ENCODE results near the gene GRWD1. TPM values are rescaled to one million over a fixed set of nuclear protein-coding genes. Genes with fewer than 3 reads are reported as not detected.

GRWD1 gene
- polyA plus RNA-seq, 2 of the 4 experiments (the other 2 are of a cell fraction), result 48.1 to 87.0 TPM

GRCh38 chr19:48491793-48492123 lies 46.0 kb downstream of the GRWD1 start:
- no peak for DNase-seq (ENCODE audit: low read depth in 1 of 2, low spot score in 1 of 2)
- peak overlapping the region; percentile 65; the same call in 2 of the 3 replicates for H3K4me2 ChIP-seq
- 86% methylated on average over 10 of the region's 10 CpGs for WGBS (ENCODE audit: missing lambda C conversion rate)
- ChIA-PET CTCF (interaction anchor here (5.3 to 9.5 kb wide), 3 partner anchors 15 to 117 kb away, joined by 24 to 268 read pairs (median 145); no protein-coding TSS in a partner anchor), POLR2A (interaction anchor here (2.6 kb wide), 2 partner anchors 92 to 127 kb away, joined by 15 to 18 read pairs; partner anchors contain the start of genes RPL18 and SPHK2)
- no peak overlapping the region for H3K4me3 ChIP-seq
- peak overlapping the region in 1 of 2 experiments; percentile 94; a peak in 3 of 6 replicates for H3K27ac ChIP-seq
- ATAC-seq, result no peak
- TF ChIP-seq RFX5 (IDR thresholded peaks at IDR 0.05) (no peak), KDM5A (IDR thresholded peaks at IDR 0.05) (no peak), MAX (IDR thresholded peaks at IDR 0.05) (no peak), NR3C1 (IDR thresholded peaks at IDR 0.05) (no peak), ZSCAN20 (CRISPR knock-in tag; IDR thresholded peaks at IDR 0.05) (no peak), NPAS2 (CRISPR knock-in tag; IDR thresholded peaks at IDR 0.05; ENCODE audit: borderline replicate concordance) (no peak)
- TF ChIP-seq, protein P1, sequence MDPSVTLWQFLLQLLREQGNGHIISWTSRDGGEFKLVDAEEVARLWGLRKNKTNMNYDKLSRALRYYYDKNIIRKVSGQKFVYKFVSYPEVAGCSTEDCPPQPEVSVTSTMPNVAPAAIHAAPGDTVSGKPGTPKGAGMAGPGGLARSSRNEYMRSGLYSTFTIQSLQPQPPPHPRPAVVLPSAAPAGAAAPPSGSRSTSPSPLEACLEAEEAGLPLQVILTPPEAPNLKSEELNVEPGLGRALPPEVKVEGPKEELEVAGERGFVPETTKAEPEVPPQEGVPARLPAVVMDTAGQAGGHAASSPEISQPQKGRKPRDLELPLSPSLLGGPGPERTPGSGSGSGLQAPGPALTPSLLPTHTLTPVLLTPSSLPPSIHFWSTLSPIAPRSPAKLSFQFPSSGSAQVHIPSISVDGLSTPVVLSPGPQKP (IDR thresholded peaks at IDR 0.05; ENCODE audit: low read depth, low read length), result no peak
- TF ChIP-seq, protein P2, sequence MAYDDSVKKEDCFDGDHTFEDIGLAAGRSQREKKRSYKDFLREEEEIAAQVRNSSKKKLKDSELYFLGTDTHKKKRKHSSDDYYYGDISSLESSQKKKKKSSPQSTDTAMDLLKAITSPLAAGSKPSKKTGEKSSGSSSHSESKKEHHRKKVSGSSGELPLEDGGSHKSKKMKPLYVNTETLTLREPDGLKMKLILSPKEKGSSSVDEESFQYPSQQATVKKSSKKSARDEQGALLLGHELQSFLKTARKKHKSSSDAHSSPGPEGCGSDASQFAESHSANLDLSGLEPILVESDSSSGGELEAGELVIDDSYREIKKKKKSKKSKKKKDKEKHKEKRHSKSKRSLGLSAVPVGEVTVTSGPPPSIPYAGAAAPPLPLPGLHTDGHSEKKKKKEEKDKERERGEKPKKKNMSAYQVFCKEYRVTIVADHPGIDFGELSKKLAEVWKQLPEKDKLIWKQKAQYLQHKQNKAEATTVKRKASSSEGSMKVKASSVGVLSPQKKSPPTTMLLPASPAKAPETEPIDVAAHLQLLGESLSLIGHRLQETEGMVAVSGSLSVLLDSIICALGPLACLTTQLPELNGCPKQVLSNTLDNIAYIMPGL (CRISPR knock-in tag; IDR thresholded peaks at IDR 0.05; ENCODE audit: borderline replicate concordance), result no peak
- no peaks in the 10 kb centered on the region for H3K9me3 ChIP-seq
- peaks cover 62% of the 10 kb centered on the region for H3K4me1 ChIP-seq
- FAIRE-seq, result no peak

- Histone ChIP-seq H3K27ac (peak overlapping the region; percentile 86 to 94), H3K4me2 (peak overlapping the region; percentile 74), H3K9me3 (no peaks in the 10 kb centered on the region), H3K4me1 (peaks cover 50% of the 10 kb centered on the region), H3K4me3 (peak overlapping the region; percentile 65)
- TF ChIP-seq, protein P3, sequence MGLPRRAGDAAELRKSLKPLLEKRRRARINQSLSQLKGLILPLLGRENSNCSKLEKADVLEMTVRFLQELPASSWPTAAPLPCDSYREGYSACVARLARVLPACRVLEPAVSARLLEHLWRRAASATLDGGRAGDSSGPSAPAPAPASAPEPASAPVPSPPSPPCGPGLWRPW (IDR thresholded peaks at IDR 0.05), result no peak
- TF ChIP-seq, protein P4, sequence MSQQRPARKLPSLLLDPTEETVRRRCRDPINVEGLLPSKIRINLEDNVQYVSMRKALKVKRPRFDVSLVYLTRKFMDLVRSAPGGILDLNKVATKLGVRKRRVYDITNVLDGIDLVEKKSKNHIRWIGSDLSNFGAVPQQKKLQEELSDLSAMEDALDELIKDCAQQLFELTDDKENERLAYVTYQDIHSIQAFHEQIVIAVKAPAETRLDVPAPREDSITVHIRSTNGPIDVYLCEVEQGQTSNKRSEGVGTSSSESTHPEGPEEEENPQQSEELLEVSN (IDR thresholded peaks at IDR 0.05; ENCODE audit: borderline replicate concordance, low read depth), result peak; percentile 83
- no peak for TF ChIP-seq RARB (CRISPR knock-in tag; IDR thresholded peaks at IDR 0.05)
- TF ChIP-seq ZFP36 (IDR thresholded peaks at IDR 0.05; ENCODE audit: borderline replicate concordance, partially characterized antibody), result no peak
- no peak for TF ChIP-seq CTCF (IDR thresholded peaks at IDR 0.05)
- no peak for TF ChIP-seq RFX5 (IDR thresholded peaks at IDR 0.05)
- TF ChIP-seq KDM5A (IDR thresholded peaks at IDR 0.05), result no peak
- TF ChIP-seq POLR2A (IDR thresholded peaks at IDR 0.05; ENCODE audit: low read length), result peak; percentile 89
- TF ChIP-seq, protein P1 (IDR thresholded peaks at IDR 0.05; ENCODE audit: low read depth, low read length), result no peak
- TF ChIP-seq JUN (IDR thresholded peaks at IDR 0.05), result no peak; a peak in 1 of 5 replicates
- TF ChIP-seq MAX (IDR thresholded peaks at IDR 0.05), result peak; percentile 62; the same call in 1 of the 2 replicates
- TF ChIP-seq FOSL2 (IDR thresholded peaks at IDR 0.05), result no peak
- TF ChIP-seq FOSL2 (CRISPR knock-in tag; IDR thresholded peaks at IDR 0.05), result no peak
- no peak for TF ChIP-seq HDAC2 (IDR thresholded peaks at IDR 0.05)
- TF ChIP-seq, protein P2 (CRISPR knock-in tag; IDR thresholded peaks at IDR 0.05; ENCODE audit: borderline replicate concordance), result no peak
- peak; percentile 95 to 100 for DNase-seq (ENCODE audit: low read depth in 1 of 2, low spot score in 1 of 2)
- WGBS (ENCODE audit: missing lambda C conversion rate), result 1% methylated on average over 28 of the region's 47 CpGs
- FAIRE-seq, result no peak
- peak; percentile 67 to 85 for ATAC-seq
- POLR2A ChIA-PET, result interaction anchor here (0.6 to 2.6 kb wide), 22 partner anchors 9 to 172 kb away, joined by 3 to 18 read pairs (median 4); partner anchors contain the start of genes KDELR1, LMTK3, RPL18 and SPHK2
- CTCF ChIA-PET, result interaction anchor here (0.7 to 9.5 kb wide), 9 partner anchors 12 to 116 kb away, joined by 3 to 152 read pairs (median 4); no protein-coding TSS in a partner anchor
Observed at GRCh38 chr19:48492925-48493717, 47.3 kb downstream of the GRWD1 start.
